PC-9 (cell line): ENCODE measurements around the gene MBOAT2. TPM values are rescaled to one million over a fixed set of nuclear protein-coding genes. Genes with fewer than 3 reads are reported as not detected.

Source experiments
- BruUV-seq: library from RNA; stranded (reverse); fragments of 400-500 nt; replicated peaks from 2 replicates; lab custom pipeline; 2021; lab: Mats Ljungman, UMichigan
- CTCF ChIA-PET: fragments of 300-600 bp; sonication (Branson Sonifier 250); formaldehyde crosslinking; loops from one replicate; lab custom pipeline; 2022; ENCODE audit warnings: antibody characterized with exemption; lab: Charles Lee
- POLR2A ChIA-PET: fragments of 300-600 bp; sonication (Branson Sonifier 250); formaldehyde crosslinking; loops from one replicate; lab custom pipeline; 2022; ENCODE audit warnings: antibody characterized with exemption; ENCODE audit not compliant: unreplicated experiment; lab: Charles Lee
- DNase-seq, 2 experiments: peaks; one replicate each; pipeline versions ENCODE4 v3.0.0 to v3.0.0-alpha.2; 2015 to 2022; ENCODE audit warnings: mixed read lengths in 1 of 2
- H2AFZ ChIP-seq: fragments of 200-600 bp; sonication (generic); 2 replicates; pipeline ENCODE4 v1.8.1; 2017; ENCODE audit warnings: antibody characterized with exemption
- H3F3A ChIP-seq: fragments of 200-600 bp; sonication (generic); 2 replicates; pipeline ENCODE4 v1.8.1; 2017; ENCODE audit warnings: antibody characterized with exemption, mild to moderate bottlenecking, low read depth; ENCODE audit not compliant: insufficient read depth
- H3K27ac ChIP-seq: fragments of 200-600 bp; sonication (generic); 2 replicates; pipeline ENCODE4 v1.6.1; 2016; ENCODE audit warnings: mixed run types
- H3K27me3 ChIP-seq: fragments of 200-600 bp; sonication (generic); 2 replicates; pipeline ENCODE4 v1.6.1; 2016; ENCODE audit warnings: low read depth, mixed run types; ENCODE audit not compliant: insufficient read depth
- H3K36me3 ChIP-seq: fragments of 200-600 bp; sonication (generic); 2 replicates; pipeline ENCODE4 v1.6.1; 2016; ENCODE audit warnings: low read depth, mixed run types
- H3K4me1 ChIP-seq: fragments of 200-600 bp; sonication (generic); replicated peaks from 2 replicates; pipeline ENCODE4 v1.6.1; 2016; ENCODE audit warnings: mixed run types; ENCODE audit not compliant: insufficient read depth
- H3K4me2 ChIP-seq: fragments of 200-600 bp; sonication (generic); 2 replicates; pipeline ENCODE4 v1.6.1; 2017; ENCODE audit warnings: mixed run types
- H3K4me3 ChIP-seq: fragments of 200-600 bp; sonication (generic); 2 replicates; pipeline ENCODE4 v1.6.1; 2016; ENCODE audit warnings: mixed run types
- H3K79me2 ChIP-seq: fragments of 200-600 bp; sonication (generic); 2 replicates; pipeline ENCODE4 v1.6.1; 2017; ENCODE audit warnings: low read depth, mixed run types
- H3K9me2 ChIP-seq: fragments of 200-600 bp; sonication (generic); 2 replicates; pipeline ENCODE4 v1.8.1; 2017; ENCODE audit warnings: mild to moderate bottlenecking; ENCODE audit not compliant: insufficient read depth
- H3K9me3 ChIP-seq: fragments of 200-600 bp; sonication (generic); 2 replicates; pipeline ENCODE4 v1.8.1; 2016; ENCODE audit warnings: low read depth; ENCODE audit not compliant: insufficient read depth
- H4K20me1 ChIP-seq: fragments of 200-600 bp; sonication (generic); 2 replicates; pipeline ENCODE4 v1.8.1; 2017; ENCODE audit not compliant: insufficient read depth
- CTCF ChIP-seq: fragments of 200-600 bp; sonication (generic); conservative IDR thresholded peaks from 2 replicates; pipeline ENCODE4 v1.6.1; 2017; ENCODE audit warnings: mixed run types, antibody characterized with exemption, mild to moderate bottlenecking, moderate library complexity
- EZH2 ChIP-seq: fragments of 200-600 bp; sonication (generic); IDR thresholded peaks from 2 replicates; pipeline ENCODE4 v1.8.0; 2017; ENCODE audit warnings: antibody characterized with exemption, low read depth
- intact Hi-C: fragments of 100-400 bp; cut with micrococcal nuclease; formaldehyde crosslinking; loops from one replicate; pipeline ENCODE4 v1.10.0; 2022; ENCODE audit not compliant: unreplicated experiment
- total RNA-seq: library from RNA; stranded (reverse); gene quantifications from 2 replicates; pipeline ENCODE4 v1.2.3, GENCODE V29; 2021

MBOAT2 gene
- total RNA-seq, 1 experiment from 2014 or later, result 57.7 TPM

- intact Hi-C loops, result no loop called here
- Histone ChIP-seq H3K36me3 (no peaks in the 10 kb centered on the region), H3K27me3 (no peaks in the 10 kb centered on the region), H3K79me2 (no peaks in the 10 kb centered on the region), H3K9me3 (no peaks in the 10 kb centered on the region; the same call in none of the 2 replicates), H3K4me3 (no peak overlapping the region), H3K27ac (no peak overlapping the region), H3K4me1 (peaks cover 7% of the 10 kb centered on the region), H3K4me2 (no peak overlapping the region), H4K20me1 (no peaks in the 10 kb centered on the region), H2AFZ (no peak overlapping the region), H3K9me2 (0 out of 2 replicates have a peak, but pooled peaks cover 6% of the 10 kb centered on the region), H3F3A (no peaks in the 10 kb centered on the region)
- ChIA-PET CTCF (no interaction called here), POLR2A (interaction anchor here (0.8 kb wide), 1 partner anchor 297 kb away, joined by 3 read pairs; no protein-coding TSS in a partner anchor)
- TF ChIP-seq CTCF (no peak), EZH2 (no peak)
- DNase-seq, result no peak
- BruUV-seq, result no TSS peak
These were observed 30.1 kb upstream of the MBOAT2 start for GRCh38 chr2:9033385-9034168.

- no peaks in the 10 kb centered on the region for H3K27me3 ChIP-seq
- no peaks in the 10 kb centered on the region for H3K79me2 ChIP-seq
- H4K20me1 ChIP-seq, result no peaks in the 10 kb centered on the region
- H3K27ac ChIP-seq, result no peak overlapping the region
- no peak overlapping the region for H3K4me2 ChIP-seq
- intact Hi-C loops, result no loop called here
- H3K9me3 ChIP-seq, result no peaks in the 10 kb centered on the region; the same call in 1 of the 2 replicates
- no peak overlapping the region for H2AFZ ChIP-seq
- TF ChIP-seq EZH2 (no peak), CTCF (no peak)
- H3K4me1 ChIP-seq, result peaks cover 7% of the 10 kb centered on the region
- CTCF ChIA-PET, result no interaction called here
- no peak overlapping the region for H3K4me3 ChIP-seq
- H3F3A ChIP-seq, result no peaks in the 10 kb centered on the region
- H3K36me3 ChIP-seq, result no peaks in the 10 kb centered on the region
- H3K9me2 ChIP-seq, result 0 out of 2 replicates have a peak, but pooled peaks cover 6% of the 10 kb centered on the region
- DNase-seq, result no peak
- BruUV-seq, result no TSS peak
- POLR2A ChIA-PET, result no interaction called here
These were observed 29.2 kb upstream of the MBOAT2 start for GRCh38 chr2:9032536-9033255.

GRCh38 chr2:9032121-9032520 is 28.6 kb upstream of the MBOAT2 start:
- Histone ChIP-seq H3F3A (no peaks in the 10 kb centered on the region), H3K4me1 (peaks cover 7% of the 10 kb centered on the region), H3K27me3 (no peaks in the 10 kb centered on the region), H3K9me2 (0 out of 2 replicates have a peak, but pooled peaks cover 6% of the 10 kb centered on the region), H3K36me3 (no peaks in the 10 kb centered on the region), H2AFZ (no peak overlapping the region), H3K9me3 (no peaks in the 10 kb centered on the region; the same call in 1 of the 2 replicates), H3K4me2 (no peak overlapping the region), H3K79me2 (no peaks in the 10 kb centered on the region), H3K4me3 (no peak overlapping the region), H4K20me1 (no peaks in the 10 kb centered on the region), H3K27ac (no peak overlapping the region)
- BruUV-seq, result no TSS peak
- intact Hi-C loops, result no loop called here
- TF ChIP-seq EZH2, result no peak
- no peak for TF ChIP-seq CTCF
- ChIA-PET CTCF (no interaction called here), POLR2A (no interaction called here)
- DNase-seq, result no peak
